Tibial nerve (tissue), 4 donors: ENCODE measurements around the gene ANKS1A. TPM values are rescaled to one million over a fixed set of nuclear protein-coding genes. Genes with fewer than 3 reads are reported as not detected.
"Not testable (repeated sequence)": the region's sequence is repeated elsewhere in the genome, so short reads cannot be mapped to it uniquely, and the experiment has no call there.

Experiments used
- DNase-seq, 2 donors: peaks; one replicate each; pipeline ENCODE4 v3.0.0-alpha.2; 2019; ENCODE audit warnings: low spot score in 2 of 2
- H3K27ac ChIP-seq, 4 donors: fragments of 200-600 bp; sonication (generic) in 3 of 4; one replicate each; pipeline ENCODE4 v1.5.1; 2017 to 2019; ENCODE audit warnings: mild to moderate bottlenecking in 1 of 4
- H3K27me3 ChIP-seq, 2 donors: fragments of 200-600 bp; sonication (generic) in 1 of 2; one replicate each; pipeline versions ENCODE4 v1.5.1 to v1.6.0; 2017 to 2019
- H3K36me3 ChIP-seq, 3 donors: fragments of 200-600 bp; sonication (generic); one replicate each; pipeline ENCODE4 v1.5.1; 2018 to 2019
- H3K4me1 ChIP-seq, 4 donors: fragments of 200-600 bp; sonication (generic) in 3 of 4; one replicate each; pipeline ENCODE4 v1.5.1; 2017 to 2019
- H3K4me3 ChIP-seq, 4 donors: fragments of 200-600 bp; sonication (generic) in 3 of 4; one replicate each; pipeline ENCODE4 v1.5.1; 2017 to 2019; ENCODE audit warnings: mild to moderate bottlenecking in 1 of 4, moderate library complexity in 1 of 4
- H3K9me3 ChIP-seq, 4 donors: fragments of 200-600 bp; sonication (generic) in 3 of 4; one replicate each; pipeline ENCODE4 v1.5.1; 2017 to 2019
- EP300 ChIP-seq, 2 donors: sonication (generic); formaldehyde crosslinking; IDR thresholded peaks; one replicate each; pipeline ENCODE4 v1.6.1; 2017; ENCODE audit warnings: antibody characterized with exemption in 2 of 2, mild to moderate bottlenecking in 1 of 2
- POLR2A ChIP-seq, 2 donors: fragments of 450-650 bp; IDR thresholded peaks; one replicate each; pipeline ENCODE4 v1.6.1; 2017; ENCODE audit warnings: antibody characterized with exemption in 2 of 2, mild to moderate bottlenecking in 2 of 2, moderate library complexity in 2 of 2
- WGBS, 2 donors: methylation state at CpG; one replicate each; pipeline ENCODE4 v1.1.5; 2018; 5-methylcytosine and 5-hydroxymethylcytosine counted together
- total RNA-seq, 4 donors: library from RNA; depleted of rRNA; stranded (reverse); fragments of >200 nt; gene quantifications; one replicate each; pipeline ENCODE4 v1.1.0, GENCODE V29; 2016
- TF ChIP-seq, protein P1 (sequence below), 5 experiments: fragments of 200-600 bp in 3 of 5; fragments of 450-650 bp in 2 of 5; sonication (generic) in 3 of 5; IDR thresholded peaks; one replicate each; pipeline ENCODE4 v1.5.1; 2016 to 2019; ENCODE audit warnings: antibody characterized with exemption in 5 of 5, mild to moderate bottlenecking in 3 of 5, moderate library complexity in 2 of 5

Gene ANKS1A
- total RNA-seq, 4 donors from 2014 or later, result 39.3 to 55.9 (median 44.0) TPM

DNA sequence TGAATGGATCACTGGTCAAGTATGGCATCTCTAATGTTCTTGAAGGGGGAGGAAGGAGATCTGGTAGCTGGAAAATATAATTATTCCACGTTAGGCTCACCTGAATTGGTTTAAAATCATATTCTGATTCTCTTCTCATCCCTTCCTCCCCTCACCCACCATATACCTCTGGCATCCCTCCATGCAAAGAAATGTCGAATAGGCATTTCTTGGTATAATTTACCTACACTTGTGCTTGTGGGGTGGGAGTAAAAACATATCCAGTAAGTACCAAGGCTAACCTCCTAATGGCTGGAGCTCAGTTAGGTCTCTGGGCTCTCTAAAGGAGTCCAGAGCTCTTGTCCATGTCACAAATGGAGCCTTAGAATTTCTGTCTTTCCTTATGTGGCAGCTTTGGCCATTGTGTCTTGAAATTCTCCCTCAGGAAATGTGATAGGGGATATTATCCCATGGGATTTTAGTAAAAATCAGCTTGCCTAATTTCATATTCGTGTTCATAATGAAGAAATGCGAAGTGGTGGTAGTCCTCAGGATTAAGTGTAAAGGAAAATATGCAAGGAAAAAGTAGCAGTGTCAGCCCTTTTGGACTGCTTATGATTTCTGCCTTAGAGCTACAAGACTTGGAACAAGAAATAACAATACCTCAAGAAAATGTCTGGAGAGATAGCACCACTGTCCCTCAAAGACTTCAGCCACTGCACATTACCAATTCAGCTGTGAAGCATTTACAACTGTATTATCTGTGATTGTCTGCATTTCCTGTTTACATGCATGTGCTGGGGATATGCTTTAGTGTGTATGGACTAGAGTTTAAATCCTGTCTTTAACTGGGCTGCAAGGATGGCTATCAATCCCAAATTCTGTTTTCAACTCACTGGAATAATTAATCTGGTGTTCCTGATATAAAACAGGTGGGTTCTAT lies 13.5 kb upstream of the ANKS1A start:
- peaks cover 0 to 97% (median 17%) of the 10 kb centered on the region in 3 donors for H3K36me3 ChIP-seq
- WGBS, 2 donors, result 87 to 90% methylated on average over 4 of the region's 4 CpGs
- TF ChIP-seq POLR2A (IDR thresholded peaks at IDR 0.05), result no peak
- TF ChIP-seq EP300 (IDR thresholded peaks at IDR 0.05), result no peak
- TF ChIP-seq, protein P1, sequence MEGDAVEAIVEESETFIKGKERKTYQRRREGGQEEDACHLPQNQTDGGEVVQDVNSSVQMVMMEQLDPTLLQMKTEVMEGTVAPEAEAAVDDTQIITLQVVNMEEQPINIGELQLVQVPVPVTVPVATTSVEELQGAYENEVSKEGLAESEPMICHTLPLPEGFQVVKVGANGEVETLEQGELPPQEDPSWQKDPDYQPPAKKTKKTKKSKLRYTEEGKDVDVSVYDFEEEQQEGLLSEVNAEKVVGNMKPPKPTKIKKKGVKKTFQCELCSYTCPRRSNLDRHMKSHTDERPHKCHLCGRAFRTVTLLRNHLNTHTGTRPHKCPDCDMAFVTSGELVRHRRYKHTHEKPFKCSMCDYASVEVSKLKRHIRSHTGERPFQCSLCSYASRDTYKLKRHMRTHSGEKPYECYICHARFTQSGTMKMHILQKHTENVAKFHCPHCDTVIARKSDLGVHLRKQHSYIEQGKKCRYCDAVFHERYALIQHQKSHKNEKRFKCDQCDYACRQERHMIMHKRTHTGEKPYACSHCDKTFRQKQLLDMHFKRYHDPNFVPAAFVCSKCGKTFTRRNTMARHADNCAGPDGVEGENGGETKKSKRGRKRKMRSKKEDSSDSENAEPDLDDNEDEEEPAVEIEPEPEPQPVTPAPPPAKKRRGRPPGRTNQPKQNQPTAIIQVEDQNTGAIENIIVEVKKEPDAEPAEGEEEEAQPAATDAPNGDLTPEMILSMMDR (IDR thresholded peaks at IDR 0.05), result no peak

DNA sequence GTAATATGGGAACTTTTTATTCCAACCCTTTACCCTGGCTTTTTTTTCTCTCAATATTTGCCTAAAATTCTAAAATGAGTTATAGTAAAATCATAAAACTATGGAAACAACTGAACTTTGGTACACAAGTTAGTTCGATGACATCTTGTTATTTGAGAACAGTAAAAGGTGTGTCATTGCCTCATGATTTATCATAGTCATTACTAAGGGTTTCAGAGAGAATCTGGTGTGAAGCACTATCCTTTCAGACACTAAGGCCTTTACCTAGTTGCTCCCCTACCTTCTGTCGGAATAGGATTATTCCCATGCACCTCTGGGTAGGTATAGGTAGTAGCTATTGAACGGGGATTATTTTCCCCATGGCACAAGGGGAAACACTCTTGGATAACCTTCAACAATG lies 12.6 kb upstream of the ANKS1A start:
- Histone ChIP-seq H3K4me3 (no peak overlapping the region), H3K36me3 (peaks cover 0 to 94% (median 17%) of the 10 kb centered on the region in 3 donors), H3K27me3 (no peaks in the 10 kb centered on the region), H3K4me1 (no peaks in the 10 kb centered on the region), H3K9me3 (no peaks in the 10 kb centered on the region), H3K27ac (no peak overlapping the region)
- DNase-seq, result no peak
- TF ChIP-seq EP300 (IDR thresholded peaks at IDR 0.05) (no peak), POLR2A (IDR thresholded peaks at IDR 0.05) (no peak)
- TF ChIP-seq, protein P1 (IDR thresholded peaks at IDR 0.05), result no peak
- 84 to 89% methylated on average over 3 of the region's 3 CpGs for WGBS, 2 donors

More for the DNA sequence above, 13.5 kb upstream of the ANKS1A start:
- H3K27me3 ChIP-seq, result no peaks in the 10 kb centered on the region
- no peak overlapping the region for H3K4me3 ChIP-seq
- H3K27ac ChIP-seq, result no peak overlapping the region
- DNase-seq, result no peak
- no peaks in the 10 kb centered on the region for H3K4me1 ChIP-seq
- H3K9me3 ChIP-seq, result no peaks in the 10 kb centered on the region

GRCh38 chr6:34877259-34877658 lies 11.8 kb upstream of the ANKS1A start:
- DNase-seq, result no peak
- H3K4me3 ChIP-seq, result no peak overlapping the region
- TF ChIP-seq EP300 (IDR thresholded peaks at IDR 0.05), result no peak
- TF ChIP-seq, protein P1 (IDR thresholded peaks at IDR 0.05), result no peak
- TF ChIP-seq POLR2A (IDR thresholded peaks at IDR 0.05), result no peak
- no peaks in the 10 kb centered on the region for H3K4me1 ChIP-seq
- no peak overlapping the region for H3K27ac ChIP-seq
- no peaks in the 10 kb centered on the region for H3K9me3 ChIP-seq
- peaks cover 0 to 94% (median 17%) of the 10 kb centered on the region in 3 donors for H3K36me3 ChIP-seq
- no peaks in the 10 kb centered on the region for H3K27me3 ChIP-seq
- 66 to 69% methylated on average over 1 of the region's 1 CpG for WGBS, 2 donors

DNA sequence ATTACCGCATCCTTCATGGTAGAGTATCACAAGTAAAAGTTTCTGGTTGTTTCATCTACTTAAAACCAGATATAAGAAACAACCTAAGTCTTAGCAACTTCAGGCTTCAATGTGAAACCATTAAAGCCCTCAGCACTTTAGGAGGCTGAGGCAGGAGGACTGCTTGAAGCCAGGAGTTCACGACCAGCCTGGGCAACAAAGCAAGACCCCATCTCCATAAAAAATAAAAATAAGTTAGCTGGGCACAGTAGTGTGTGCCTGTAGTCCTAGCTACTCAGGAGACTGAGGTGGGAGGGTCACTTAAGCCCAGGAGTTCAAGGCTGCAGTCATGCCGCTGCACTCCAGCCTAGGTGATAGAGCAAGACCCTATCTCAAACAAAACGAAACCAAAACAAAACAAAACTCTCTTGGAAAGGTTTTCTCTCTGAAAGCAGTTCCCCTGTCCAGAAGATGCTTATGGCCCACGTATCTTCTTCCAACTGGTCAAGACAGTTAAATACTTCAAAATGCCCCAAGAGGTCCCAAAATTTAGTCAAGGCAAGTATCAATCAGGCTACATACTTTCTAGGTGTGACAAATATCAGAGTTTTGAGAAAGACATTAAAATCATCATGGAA lies 11.1 kb upstream of the ANKS1A start:
- H3K27ac ChIP-seq, result no peak overlapping the region
- no peak for TF ChIP-seq POLR2A (IDR thresholded peaks at IDR 0.05)
- no peak for TF ChIP-seq EP300 (IDR thresholded peaks at IDR 0.05)
- TF ChIP-seq, protein P1 (IDR thresholded peaks at IDR 0.05), result no peak
- DNase-seq, result no peak
- peaks cover 0 to 92% (median 10%) of the 10 kb centered on the region in 3 donors for H3K36me3 ChIP-seq
- H3K27me3 ChIP-seq, result no peaks in the 10 kb centered on the region
- H3K4me3 ChIP-seq, result no peak overlapping the region
- no peaks in the 10 kb centered on the region for H3K4me1 ChIP-seq
- no peaks in the 10 kb centered on the region for H3K9me3 ChIP-seq
- WGBS, 2 donors, result 89 to 91% methylated on average over 5 of the region's 5 CpGs

DNA sequence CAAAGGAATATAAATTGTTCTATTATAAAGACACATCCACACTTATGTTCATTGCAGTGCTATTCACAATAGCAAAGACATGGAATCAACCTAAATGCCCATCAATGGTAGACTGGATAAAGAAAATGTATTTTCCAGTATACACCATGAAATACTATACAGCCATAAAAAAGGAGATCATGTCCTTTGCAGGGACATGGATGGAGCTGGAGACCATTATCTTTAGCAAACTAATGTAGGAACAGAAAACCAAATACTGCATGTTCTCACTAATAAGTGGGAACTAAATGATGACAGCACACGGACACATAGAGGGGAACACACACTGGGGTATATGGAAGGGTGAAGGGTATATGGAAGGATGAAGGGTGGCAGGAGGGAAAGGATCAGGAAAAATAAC lies 5.0 kb upstream of the ANKS1A start:
- H3K4me3 ChIP-seq, DNase-seq, H3K9me3 ChIP-seq, H3K27me3 ChIP-seq, H3K27ac ChIP-seq: not testable (repeated sequence)
- Histone ChIP-seq H3K4me1 (peaks cover 0 to 28% (median 8%) of the 10 kb centered on the region in 4 donors), H3K36me3 (peaks cover 0 to 40% (median 0%) of the 10 kb centered on the region in 3 donors)
- WGBS, 2 donors, result 98 to 100% methylated on average over 1 of the region's 1 CpG
